Sigmoid colon (tissue), 3 donors: ENCODE measurements around the gene AQP5.

Source experiments
- POLR2A ChIP-seq, 2 donors: fragments of 450-650 bp; IDR thresholded peaks; one replicate each; pipeline ENCODE4 v1.6.1; 2016; ENCODE audit warnings: antibody characterized with exemption in 2 of 2, mild to moderate bottlenecking in 2 of 2, moderate library complexity in 2 of 2
- TF ChIP-seq, protein P1 (sequence below), 4 experiments: fragments of 450-650 bp in 3 of 4; fragments of 200-600 bp in 1 of 4; IDR thresholded peaks; one replicate each; pipeline ENCODE4 v1.5.1; 2016 to 2019; ENCODE audit warnings: antibody characterized with exemption in 4 of 4, mild to moderate bottlenecking in 3 of 4, moderate library complexity in 2 of 4

DNA sequence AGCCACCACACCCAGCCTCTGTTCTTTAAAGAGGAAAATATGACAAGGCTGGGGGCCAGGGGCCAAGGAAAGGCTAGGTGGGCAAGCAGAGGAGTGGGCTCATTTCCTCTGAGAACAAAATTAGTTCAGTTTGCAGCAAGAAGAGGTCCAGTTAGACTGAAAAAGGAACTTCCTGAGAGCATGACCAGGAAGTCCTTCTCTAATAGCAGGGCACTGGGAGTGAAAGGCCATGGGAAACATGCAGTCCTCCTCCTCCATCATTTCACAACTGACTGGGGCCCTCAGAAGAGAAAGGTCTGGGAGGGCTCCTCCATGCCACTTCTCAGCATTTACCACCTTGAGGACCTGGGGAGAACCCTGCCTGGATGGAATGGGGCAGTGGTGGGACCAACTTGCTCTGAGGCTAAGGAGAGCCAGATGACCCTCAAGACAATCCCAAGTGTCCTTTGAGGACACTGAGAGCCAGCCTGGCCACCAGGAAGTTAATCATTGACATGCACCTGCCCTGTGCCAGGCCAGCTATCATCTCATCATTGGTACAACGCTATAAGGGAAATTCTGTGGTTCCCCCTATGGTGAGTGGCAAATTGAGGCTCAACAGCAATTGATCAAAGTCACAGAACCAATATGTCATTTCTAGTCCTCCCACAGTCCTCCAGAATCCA lies 9.1 kb upstream of the AQP5 start:
- TF ChIP-seq, protein P1, sequence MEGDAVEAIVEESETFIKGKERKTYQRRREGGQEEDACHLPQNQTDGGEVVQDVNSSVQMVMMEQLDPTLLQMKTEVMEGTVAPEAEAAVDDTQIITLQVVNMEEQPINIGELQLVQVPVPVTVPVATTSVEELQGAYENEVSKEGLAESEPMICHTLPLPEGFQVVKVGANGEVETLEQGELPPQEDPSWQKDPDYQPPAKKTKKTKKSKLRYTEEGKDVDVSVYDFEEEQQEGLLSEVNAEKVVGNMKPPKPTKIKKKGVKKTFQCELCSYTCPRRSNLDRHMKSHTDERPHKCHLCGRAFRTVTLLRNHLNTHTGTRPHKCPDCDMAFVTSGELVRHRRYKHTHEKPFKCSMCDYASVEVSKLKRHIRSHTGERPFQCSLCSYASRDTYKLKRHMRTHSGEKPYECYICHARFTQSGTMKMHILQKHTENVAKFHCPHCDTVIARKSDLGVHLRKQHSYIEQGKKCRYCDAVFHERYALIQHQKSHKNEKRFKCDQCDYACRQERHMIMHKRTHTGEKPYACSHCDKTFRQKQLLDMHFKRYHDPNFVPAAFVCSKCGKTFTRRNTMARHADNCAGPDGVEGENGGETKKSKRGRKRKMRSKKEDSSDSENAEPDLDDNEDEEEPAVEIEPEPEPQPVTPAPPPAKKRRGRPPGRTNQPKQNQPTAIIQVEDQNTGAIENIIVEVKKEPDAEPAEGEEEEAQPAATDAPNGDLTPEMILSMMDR (IDR thresholded peaks at IDR 0.05) = no peak
- no peak for TF ChIP-seq POLR2A (IDR thresholded peaks at IDR 0.05)
